Muscle of back (tissue), 11 donors: Measurements from ENCODE around the gene CD83. TPM values are rescaled to one million over a fixed set of nuclear protein-coding genes. Genes with fewer than 3 reads are reported as not detected.

Experiments used
- DNase-seq, 3 donors: peaks; one replicate each; pipeline versions ENCODE4 v3.0.0 to v3.0.0-alpha.2; 2013
- polyA plus RNA-seq, 10 donors: library from polyadenylated mRNA; unstranded; fragments of 120-200 nt; gene quantifications; one replicate each; pipeline ENCODE4 v1.2.1, GENCODE V29; 2013; ENCODE audit not compliant: insufficient read length in 10 of 10

CD83 gene
- polyA plus RNA-seq, 10 donors, result 9.7 to 17.0 (median 11.9) TPM

- peak in 1 of 3 donors; percentile 69 for DNase-seq
Measured at GRCh38 chr6:14123386-14124111, 6.0 kb downstream of the CD83 start.

DNA sequence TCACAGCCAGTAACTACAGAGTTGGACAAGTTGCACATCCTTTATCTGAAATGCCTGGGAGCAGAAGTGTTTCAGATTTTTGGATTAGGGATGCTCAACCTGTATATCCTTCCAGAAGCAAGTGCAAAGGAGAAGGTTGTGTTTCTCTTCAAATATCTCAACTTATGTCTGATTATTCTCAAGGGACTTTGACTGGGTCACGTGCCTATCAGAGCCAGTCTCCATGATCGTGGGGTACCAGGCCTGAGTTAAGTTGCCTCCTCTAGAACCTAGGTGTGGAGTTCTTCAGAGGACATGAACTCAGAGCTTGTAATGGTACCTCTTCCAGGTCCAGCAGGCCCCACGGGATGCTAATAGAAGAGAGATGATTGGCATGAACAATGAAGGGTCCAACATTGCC lies 7.8 kb downstream of the CD83 start:
- DNase-seq, result no peak

- DNase-seq, result peak in 1 of 3 donors; percentile 73
Measured at GRCh38 chr6:14126191-14126590, 8.6 kb downstream of the CD83 start.

DNA sequence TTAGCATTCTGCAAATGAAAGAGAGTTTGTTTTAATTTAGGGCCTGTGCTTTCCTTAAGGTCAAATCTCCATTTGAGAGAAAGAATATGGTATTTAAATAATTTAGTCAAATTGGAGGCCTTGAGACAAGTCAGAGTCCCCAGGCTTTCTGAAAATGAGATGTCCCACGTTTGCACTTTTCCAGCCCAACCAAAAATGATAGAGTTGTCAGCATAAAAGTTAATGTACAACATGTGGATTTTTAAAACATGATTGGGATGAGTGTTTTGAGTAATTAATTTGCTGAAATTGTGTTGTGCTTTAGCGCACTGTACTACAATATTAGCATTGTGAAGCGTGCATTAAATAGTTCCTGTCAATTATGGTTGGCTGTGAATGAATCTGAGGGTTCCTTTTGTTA lies 10.0 kb downstream of the CD83 start:
- peak in 1 of 3 donors; percentile 70 for DNase-seq

DNA sequence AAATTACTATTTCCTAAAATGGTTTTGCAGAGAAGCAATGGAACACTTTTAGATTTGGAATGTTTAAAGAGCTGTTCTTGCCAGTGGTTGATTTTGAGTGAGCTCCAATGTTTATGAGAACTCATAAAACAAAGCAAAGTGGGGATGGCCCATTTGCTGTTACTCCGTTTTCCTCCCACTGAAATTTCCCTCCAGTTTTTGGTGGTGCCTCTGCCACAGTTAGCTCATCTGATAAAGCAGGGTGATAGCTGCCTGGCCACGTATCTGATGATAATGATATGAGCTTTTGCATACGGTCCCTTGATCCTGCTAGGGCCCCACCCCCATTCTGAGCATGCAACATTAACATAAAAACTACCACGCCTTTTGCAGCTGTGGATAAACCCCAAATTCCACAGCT lies 10.4 kb downstream of the CD83 start:
- peak in 1 of 3 donors; percentile 78 for DNase-seq

DNA sequence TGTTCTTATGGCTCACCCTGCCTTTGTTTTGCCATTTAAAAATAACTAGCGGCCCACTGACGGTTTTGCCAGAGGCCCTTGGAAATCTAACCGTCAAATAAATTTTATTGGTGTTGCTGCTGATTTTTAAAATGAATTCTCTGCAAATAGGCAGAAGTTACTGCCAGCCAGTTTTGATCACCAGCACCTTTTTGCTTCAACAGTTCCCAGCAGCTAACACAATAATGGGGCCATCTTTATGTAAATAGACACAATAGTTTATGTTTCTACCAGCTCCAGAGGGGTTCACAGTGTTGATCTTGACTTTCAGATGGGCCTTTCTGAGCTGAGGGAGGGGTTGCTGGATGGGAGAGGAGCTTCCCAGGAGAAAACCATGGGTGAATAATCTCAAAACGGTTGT lies 11.2 kb downstream of the CD83 start:
- DNase-seq, result no peak

DNA sequence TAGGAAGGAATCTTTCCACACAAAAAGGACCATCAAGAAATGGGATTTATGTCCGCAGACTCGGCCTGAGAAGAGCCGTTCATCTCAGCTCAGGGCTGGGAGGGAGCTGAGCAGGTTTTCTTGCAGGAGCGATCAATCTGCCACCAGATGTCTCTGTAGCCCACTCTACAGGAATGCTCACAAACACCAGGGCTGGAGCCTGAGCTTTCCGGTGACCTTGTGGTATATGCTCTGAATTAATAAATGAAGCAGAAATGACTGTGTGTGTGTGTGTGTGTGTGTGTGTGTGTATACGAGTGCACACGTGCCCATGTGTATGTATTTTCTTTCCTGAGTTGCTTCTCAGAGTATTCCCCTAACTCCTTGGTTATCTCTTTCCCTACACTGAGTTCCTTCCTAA lies 12.0 kb downstream of the CD83 start:
- peak; percentile 73 to 86 (median 78) for DNase-seq

- DNase-seq, result no peak
Measured at GRCh38 chr6:14130435-14131075, 13.0 kb downstream of the CD83 start.

DNA sequence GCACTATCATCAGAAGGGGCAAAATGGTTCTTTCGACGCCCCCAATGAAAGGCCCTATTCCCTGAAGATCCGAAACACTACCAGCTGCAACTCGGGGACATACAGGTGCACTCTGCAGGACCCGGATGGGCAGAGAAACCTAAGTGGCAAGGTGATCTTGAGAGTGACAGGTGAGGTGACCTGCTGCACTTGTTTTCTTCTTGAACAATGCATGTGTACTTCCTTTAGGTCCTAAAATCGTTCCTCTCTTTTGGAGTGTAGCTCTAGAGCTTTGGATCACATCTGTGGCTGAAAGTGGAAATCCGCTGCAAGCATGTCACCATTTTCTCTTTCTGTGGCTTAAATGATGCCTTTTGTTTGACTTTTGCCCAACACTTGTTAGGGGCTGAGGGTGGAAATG lies 14.0 kb downstream of the CD83 start:
- no peak for DNase-seq

GRCh38 chr6:14132244-14132920 lies 14.8 kb downstream of the CD83 start:
- DNase-seq, result no peak

- DNase-seq, result no peak
Measured at GRCh38 chr6:14132921-14133275, 15.3 kb downstream of the CD83 start.

GRCh38 chr6:14134211-14134910 lies 16.8 kb downstream of the CD83 start:
- no peak for DNase-seq

- no peak for DNase-seq
Measured at GRCh38 chr6:14135893-14136539, 18.4 kb downstream of the CD83 start.

DNA sequence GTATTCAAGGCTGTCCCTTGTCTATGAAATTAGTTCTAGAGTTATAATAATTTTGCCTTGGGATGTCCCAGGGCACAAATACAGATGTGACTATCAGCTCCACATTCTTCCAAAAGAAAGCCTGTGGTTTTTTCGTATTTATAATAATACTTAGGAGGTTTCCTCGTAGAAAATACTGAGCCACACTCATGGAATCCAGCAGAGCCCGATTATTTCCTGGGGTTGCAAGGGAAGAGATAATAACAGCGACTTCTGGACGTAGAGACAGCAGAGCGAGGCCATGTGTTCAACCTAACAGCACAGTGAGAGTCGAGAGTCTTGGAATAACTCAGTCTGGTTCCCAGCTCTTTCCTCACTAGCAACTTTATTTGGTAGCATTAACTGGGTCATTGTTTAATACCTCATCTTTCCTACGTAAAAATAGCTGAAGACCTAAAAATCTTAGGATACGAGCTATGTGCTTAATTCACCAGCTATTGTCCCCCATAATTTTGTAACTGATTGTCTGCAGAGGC lies 21.2 kb downstream of the CD83 start:
- DNase-seq, result no peak

- DNase-seq, result no peak
Measured at GRCh38 chr6:14141351-14142062, 23.9 kb downstream of the CD83 start.

DNA sequence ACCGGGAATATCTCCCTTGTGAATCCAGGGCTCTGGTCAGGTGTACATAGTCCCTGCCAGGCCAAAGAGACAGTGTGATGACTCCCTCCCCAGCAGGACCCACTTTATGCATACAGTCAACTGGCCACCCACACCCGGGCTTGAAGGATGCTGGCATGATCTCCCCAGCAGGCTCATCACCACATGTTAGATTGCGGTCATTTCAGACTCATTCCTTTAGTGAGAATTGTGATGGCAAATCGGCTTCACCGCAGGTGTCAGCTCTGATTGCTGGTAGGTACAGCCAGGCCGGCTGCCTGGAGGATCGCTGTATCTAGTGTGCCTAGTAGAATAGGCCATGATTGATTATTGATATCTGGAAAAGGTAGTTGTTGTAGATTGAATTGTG lies 24.5 kb downstream of the CD83 start:
- no peak for DNase-seq

DNA sequence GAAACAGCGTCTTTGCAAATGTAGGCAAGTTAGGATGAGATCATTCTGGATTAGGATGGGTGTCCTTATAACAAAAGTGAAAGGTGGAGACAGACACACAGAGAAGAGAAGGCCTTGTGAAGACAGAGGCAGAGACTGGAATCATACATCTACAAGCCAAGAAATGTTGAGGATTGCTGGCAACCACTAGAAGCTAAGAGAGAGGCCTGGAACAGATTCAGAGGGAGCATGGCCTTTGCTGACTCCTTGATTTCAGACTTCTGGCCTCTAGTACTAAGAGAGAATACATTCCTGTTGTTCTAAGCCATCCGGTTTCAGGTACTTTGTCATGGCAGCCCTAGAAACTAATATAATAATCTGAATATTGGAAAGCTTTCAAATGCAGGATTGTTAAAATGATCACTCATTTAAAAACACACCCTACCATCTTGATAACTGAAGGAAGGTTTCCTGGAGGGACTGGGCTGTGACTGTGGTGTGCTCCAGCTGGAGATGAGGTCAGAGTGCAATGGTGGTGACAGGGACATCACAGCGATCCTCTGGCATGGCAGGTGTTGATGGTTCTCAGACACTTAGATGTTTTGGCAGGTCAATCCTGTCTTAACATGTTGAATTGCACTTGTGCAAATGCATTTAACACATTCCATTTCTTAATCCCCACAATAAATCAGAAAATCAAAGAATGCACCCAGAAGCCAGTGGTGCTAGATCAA lies 25.1 kb downstream of the CD83 start:
- DNase-seq, result peak in 1 of 3 donors; percentile 56

- no peak for DNase-seq
Measured at GRCh38 chr6:14143305-14143704, 25.7 kb downstream of the CD83 start.

DNA sequence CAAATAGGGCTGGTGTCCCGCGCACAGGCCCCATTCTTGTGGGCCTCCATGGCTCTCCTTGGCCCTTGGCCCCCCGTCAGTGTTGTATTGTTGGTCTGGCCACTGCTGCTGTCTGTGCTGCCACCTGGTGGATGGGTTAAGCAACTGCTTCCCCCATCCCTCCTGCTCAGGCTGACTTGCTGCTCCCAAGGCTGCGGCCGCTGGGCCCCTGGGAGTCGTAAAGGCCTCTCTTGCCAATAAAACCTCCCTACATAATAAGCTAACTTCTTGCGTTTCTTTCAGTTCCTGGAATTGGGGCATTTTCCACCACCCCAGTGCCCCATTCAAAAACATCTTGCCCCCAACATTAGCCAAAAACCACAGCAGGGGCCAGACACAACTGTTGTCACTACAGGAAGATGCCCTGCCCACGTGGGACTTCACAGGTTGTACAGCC lies 27.1 kb downstream of the CD83 start:
- DNase-seq, result peak in 1 of 3 donors; percentile 61

- peak in 1 of 3 donors; percentile 37 for DNase-seq
Measured at GRCh38 chr6:14146506-14147096, 29.0 kb downstream of the CD83 start.
